GM10266 (cell line): ENCODE data around the gene SLC29A3.

Source experiments
- DNase-seq: peaks from one replicate; pipeline ENCODE4 v3.0.0; 2012; ENCODE audit errors: extremely low spot score
- TF ChIP-seq, protein P1 (sequence below): IDR thresholded peaks from 2 replicates; pipeline ENCODE4 v1.5.1; 2012; ENCODE audit warnings: mild to moderate bottlenecking, low read depth; ENCODE audit not compliant: control insufficient read depth, insufficient read depth; ENCODE audit errors: missing control alignments

The SLC29A3 gene

GRCh38 chr10:71285180-71285545, 33.9 kb upstream of the SLC29A3 start:
- TF ChIP-seq, protein P1, sequence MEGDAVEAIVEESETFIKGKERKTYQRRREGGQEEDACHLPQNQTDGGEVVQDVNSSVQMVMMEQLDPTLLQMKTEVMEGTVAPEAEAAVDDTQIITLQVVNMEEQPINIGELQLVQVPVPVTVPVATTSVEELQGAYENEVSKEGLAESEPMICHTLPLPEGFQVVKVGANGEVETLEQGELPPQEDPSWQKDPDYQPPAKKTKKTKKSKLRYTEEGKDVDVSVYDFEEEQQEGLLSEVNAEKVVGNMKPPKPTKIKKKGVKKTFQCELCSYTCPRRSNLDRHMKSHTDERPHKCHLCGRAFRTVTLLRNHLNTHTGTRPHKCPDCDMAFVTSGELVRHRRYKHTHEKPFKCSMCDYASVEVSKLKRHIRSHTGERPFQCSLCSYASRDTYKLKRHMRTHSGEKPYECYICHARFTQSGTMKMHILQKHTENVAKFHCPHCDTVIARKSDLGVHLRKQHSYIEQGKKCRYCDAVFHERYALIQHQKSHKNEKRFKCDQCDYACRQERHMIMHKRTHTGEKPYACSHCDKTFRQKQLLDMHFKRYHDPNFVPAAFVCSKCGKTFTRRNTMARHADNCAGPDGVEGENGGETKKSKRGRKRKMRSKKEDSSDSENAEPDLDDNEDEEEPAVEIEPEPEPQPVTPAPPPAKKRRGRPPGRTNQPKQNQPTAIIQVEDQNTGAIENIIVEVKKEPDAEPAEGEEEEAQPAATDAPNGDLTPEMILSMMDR: peak; percentile 66
- peak; percentile 77 for DNase-seq

DNA sequence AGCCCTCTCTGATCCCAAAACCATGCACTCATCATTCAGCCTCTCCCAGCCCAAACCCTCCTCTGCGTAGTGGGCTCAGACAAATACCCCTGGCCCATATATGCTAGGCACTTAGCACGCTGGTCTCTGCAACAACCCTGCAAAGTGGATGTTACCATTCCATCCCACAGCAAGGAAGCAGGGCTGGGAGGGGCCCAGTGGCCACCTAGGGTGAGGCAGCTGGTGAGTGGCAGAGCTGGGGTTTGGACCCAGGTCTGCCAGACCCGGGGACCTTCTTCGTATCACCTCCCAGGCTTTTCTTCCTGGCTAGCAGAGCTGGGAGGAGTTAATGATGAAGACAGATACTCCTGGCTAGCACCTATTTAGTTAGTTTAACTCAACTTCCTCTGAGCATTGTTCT, 33.1 kb upstream of the SLC29A3 start:
- DNase-seq: no peak
- TF ChIP-seq, protein P1: no peak

GRCh38 chr10:71286521-71287294, 32.4 kb upstream of the SLC29A3 start:
- no peak for DNase-seq
- TF ChIP-seq, protein P1: no peak

- DNase-seq: no peak
- TF ChIP-seq, protein P1: no peak
Measured at GRCh38 chr10:71287456-71287855, 31.6 kb upstream of the SLC29A3 start.

- DNase-seq: no peak
- TF ChIP-seq, protein P1: no peak
Measured at GRCh38 chr10:71288461-71288860, 30.6 kb upstream of the SLC29A3 start.

DNA sequence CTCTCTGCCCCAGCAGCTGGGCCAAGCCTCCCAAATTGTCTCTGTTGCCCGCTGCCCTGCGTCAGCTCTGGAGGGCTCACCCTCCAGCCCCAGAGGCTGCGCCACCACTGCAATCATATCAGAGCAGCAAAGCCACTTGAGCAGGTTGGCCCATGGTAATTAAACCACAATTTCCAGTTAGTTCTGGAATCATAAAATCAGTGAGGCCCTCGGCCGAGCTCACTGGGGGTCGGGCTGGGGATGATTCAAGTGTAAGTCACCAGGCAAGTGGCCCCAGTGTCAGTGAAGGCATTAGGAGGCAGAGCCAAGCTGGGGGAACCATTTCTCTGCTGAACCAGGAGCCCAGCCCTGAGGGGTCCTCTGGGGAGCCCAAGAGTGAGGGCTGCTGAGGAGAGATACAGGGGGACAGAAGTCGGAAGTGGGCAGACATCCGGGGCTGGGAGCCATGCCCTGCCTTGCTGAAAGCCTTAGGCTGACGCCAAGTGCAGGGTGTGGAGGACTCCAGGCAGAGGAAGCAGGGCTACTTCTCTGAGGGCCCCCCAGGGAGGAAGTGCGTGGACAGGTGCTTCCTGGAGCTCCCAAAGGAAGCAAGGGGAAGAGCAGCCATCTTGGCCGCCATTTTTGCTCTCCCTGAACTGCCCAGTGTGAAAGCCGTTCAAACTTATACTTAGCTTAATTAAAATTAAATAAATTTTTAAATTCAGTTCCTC, 29.5 kb upstream of the SLC29A3 start:
- TF ChIP-seq, protein P1: no peak
- DNase-seq: no peak

DNA sequence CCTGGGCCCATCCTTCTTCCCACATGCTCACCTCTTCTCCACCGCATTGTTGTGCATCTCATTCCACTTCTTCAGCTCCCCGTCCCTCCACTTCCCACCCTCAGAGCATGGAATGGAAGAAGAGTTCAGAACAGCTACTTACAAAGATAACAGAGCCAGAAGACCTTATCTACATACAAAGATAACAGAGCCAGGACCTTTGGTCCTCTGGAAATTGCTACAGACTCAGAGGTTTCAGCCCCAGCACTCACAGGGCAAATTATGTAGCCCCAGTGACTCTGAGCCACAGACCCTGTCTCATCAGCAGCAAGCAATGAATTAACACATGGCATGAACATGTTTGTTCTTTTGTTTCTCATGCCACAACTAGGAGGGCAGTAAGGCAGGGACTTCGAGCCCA, 28.7 kb upstream of the SLC29A3 start:
- TF ChIP-seq, protein P1: no peak
- no peak for DNase-seq
